K562 (cell line): ENCODE results near the gene MAP3K7. TPM values are rescaled to one million over a fixed set of nuclear protein-coding genes. Genes with fewer than 3 reads are reported as not detected.

Source experiments
- BACH1 ChIP-seq: fragments of 200-800 bp; sonication (Bioruptor generic); IDR thresholded peaks from 2 replicates; pipeline ENCODE4 v1.6.1; 2016; ENCODE audit warnings: missing genetic modification characterization, missing compliant biosample characterization
- BRD4 ChIP-seq: fragments of 200-600 bp; sonication (generic); IDR thresholded peaks from 2 replicates; pipeline ENCODE4 v1.6.1; 2017; ENCODE audit warnings: inconsistent platforms
- CAMTA2 ChIP-seq: fragments of 250-450 bp; sonication (Bioruptor Pico); conservative IDR thresholded peaks from 2 replicates; pipeline ENCODE4 v1.5.1; 2022
- CBFB ChIP-seq: sonication (generic); formaldehyde crosslinking; IDR thresholded peaks from 2 replicates; pipeline ENCODE4 v1.4.0; 2020; ENCODE audit warnings: mild to moderate bottlenecking, missing genetic modification reagents
- CEBPB ChIP-seq: fragments of 450-650 bp; IDR thresholded peaks from 2 replicates; pipeline ENCODE4 v1.6.1; 2016; ENCODE audit warnings: missing genetic modification characterization, missing compliant biosample characterization
- CHD1 ChIP-seq: fragments of 200-600 bp; sonication (generic); IDR thresholded peaks from one replicate; pipeline ENCODE4 v1.6.1; 2012; ENCODE audit warnings: mild to moderate bottlenecking, moderate library complexity, low read length, inconsistent platforms
- DACH1 ChIP-seq: fragments of 450-650 bp; IDR thresholded peaks from 2 replicates; pipeline ENCODE4 v1.6.1; 2018; ENCODE audit not compliant: partially characterized antibody
- EHMT2 ChIP-seq: fragments of 450-650 bp; IDR thresholded peaks from 2 replicates; pipeline ENCODE4 v1.6.1; 2018; ENCODE audit warnings: antibody characterized with exemption
- HDAC2 ChIP-seq: fragments of 450-650 bp; IDR thresholded peaks from 2 replicates; pipeline ENCODE4 v1.6.1; 2016; ENCODE audit warnings: mild to moderate bottlenecking
- KDM4B ChIP-seq, 2 experiments: fragments of 450-650 bp in 1 of 2; sonication (generic) in 1 of 2; IDR thresholded peaks; 2 replicates each; pipeline ENCODE4 v1.6.1; 2016 to 2017; ENCODE audit warnings: borderline replicate concordance in 2 of 2, antibody characterized with exemption in 1 of 2, low read depth in 1 of 2, mild to moderate bottlenecking in 1 of 2
- MED1 ChIP-seq: sonication (generic); formaldehyde crosslinking; IDR thresholded peaks from 2 replicates; pipeline ENCODE4 v1.8.1; 2023; ENCODE audit warnings: missing genetic modification reagents, borderline replicate concordance
- MTF1 ChIP-seq: fragments of 250-450 bp; sonication (Bioruptor Pico); IDR thresholded peaks from 2 replicates; pipeline ENCODE4 v1.9.0; 2021; ENCODE audit warnings: moderate library complexity, mild to moderate bottlenecking, inconsistent platforms, borderline replicate concordance
- NFIC ChIP-seq: fragments of 450-650 bp; IDR thresholded peaks from 2 replicates; pipeline ENCODE4 v1.6.1; 2017; ENCODE audit warnings: mild to moderate bottlenecking, inconsistent platforms
- PHF8 ChIP-seq: fragments of 200-600 bp; sonication (generic); IDR thresholded peaks from 2 replicates; pipeline ENCODE4 v1.6.1; 2012; ENCODE audit warnings: mixed run types, mild to moderate bottlenecking, inconsistent platforms, low read length, moderate library complexity, borderline replicate concordance
- PHTF2 ChIP-seq: fragments of 250-450 bp; sonication (Bioruptor Pico); IDR thresholded peaks from 2 replicates; pipeline ENCODE4 v1.5.0; 2021; ENCODE audit warnings: mild to moderate bottlenecking
- SIN3B ChIP-seq: fragments of 450-650 bp; IDR thresholded peaks from 2 replicates; pipeline ENCODE4 v1.6.1; 2017; ENCODE audit warnings: low read depth, mild to moderate bottlenecking, moderate library complexity
- SIRT6 ChIP-seq: IDR thresholded peaks from one replicate; pipeline ENCODE4 v1.6.1; 2012; ENCODE audit warnings: low read depth, mild to moderate bottlenecking, control low read depth, inconsistent platforms, low read length, moderate library complexity
- TAF7 ChIP-seq: fragments of 450-650 bp; IDR thresholded peaks from 2 replicates; pipeline ENCODE4 v1.6.1; 2016; ENCODE audit warnings: missing genetic modification characterization, missing compliant biosample characterization
- THRAP3 ChIP-seq: fragments of 450-650 bp; IDR thresholded peaks from 2 replicates; pipeline ENCODE4 v1.6.1; 2016; ENCODE audit warnings: mild to moderate bottlenecking, inconsistent platforms, borderline replicate concordance
- ZNF140 ChIP-seq: fragments of 250-450 bp; sonication (Bioruptor Pico); IDR thresholded peaks from 2 replicates; pipeline ENCODE4 v1.8.0; 2021; ENCODE audit warnings: moderate library complexity, mild to moderate bottlenecking, inconsistent platforms
- ZNF175 ChIP-seq: fragments of 200-800 bp; sonication (Bioruptor generic); IDR thresholded peaks from 2 replicates; pipeline ENCODE4 v1.6.1; 2016; ENCODE audit warnings: low read depth, mild to moderate bottlenecking, missing genetic modification characterization, missing compliant biosample characterization
- ZNF354B ChIP-seq: fragments of 250-450 bp; sonication (Bioruptor Pico); IDR thresholded peaks from 2 replicates; pipeline ENCODE4 v1.4.0; 2020
- ZNF586 ChIP-seq: fragments of 450-650 bp; formaldehyde crosslinking; conservative IDR thresholded peaks from 2 replicates; pipeline ENCODE4 v1.4.0; 2020; ENCODE audit warnings: mild to moderate bottlenecking, moderate library complexity
- ZSCAN29 ChIP-seq: fragments of 450-650 bp; IDR thresholded peaks from 2 replicates; pipeline ENCODE4 v1.6.1; 2017
- polyA plus RNA-seq, 8 experiments: library from polyadenylated mRNA; depleted of rRNA in 4 of 8; stranded (reverse) in 5 of 8; unstranded in 3 of 8; fragments of >200 nt; fragmentation: Nextera tagmentation in 2 of 8; fragmentation: Illumina TruSeq in 1 of 8; extraction: Ambion mirVana in 2 of 8; extraction: Trizol in 1 of 8; gene quantifications; 2 replicates each; pipeline versions ENCODE4 v1.2.1 to v1.2.3, GENCODE V29; 2011 to 2014; ENCODE audit warnings: inconsistent platforms in 1 of 8, missing spikeins in 1 of 8
- total RNA-seq, 7 experiments: library from RNA; depleted of rRNA in 6 of 7; stranded (reverse); fragments of >200 nt in 6 of 7; fragmentation: Illumina TruSeq in 2 of 7; extraction: Trizol in 2 of 7; gene quantifications; 2 replicates each; pipeline versions ENCODE4 v1.2.1 to v1.2.3, GENCODE V29; 2011 to 2021; ENCODE audit warnings: low replicate concordance in 1 of 7
- TF ChIP-seq, protein P1 (sequence below), 2 experiments: fragments of 450-650 bp in 1 of 2; sonication (generic) in 1 of 2; formaldehyde crosslinking; conservative IDR thresholded peaks; 2 replicates each; pipeline versions ENCODE4 v1.4.0 to v1.8.1; 2020 to 2022; ENCODE audit warnings: mild to moderate bottlenecking in 1 of 2, missing genetic modification reagents in 1 of 2
- TF ChIP-seq, protein P2 (sequence below): fragments of 250-450 bp; sonication (Bioruptor Pico); IDR thresholded peaks from 2 replicates; pipeline ENCODE4 v1.5.0; 2021
- TF ChIP-seq, protein P3 (sequence below): fragments of 250-450 bp; sonication (Bioruptor Pico); IDR thresholded peaks from 2 replicates; pipeline ENCODE4 v1.4.0; 2020; ENCODE audit warnings: borderline replicate concordance
- TF ChIP-seq, protein P4 (sequence below): fragments of 200-800 bp; sonication (Bioruptor generic); IDR thresholded peaks from 2 replicates; pipeline ENCODE4 v1.6.1; 2017; ENCODE audit warnings: missing genetic modification characterization, missing compliant biosample characterization

MAP3K7 gene
- total and polyA plus RNA-seq, 9 of the 15 experiments (the other 6 are each of a cell fraction or from before 2014, with no cell fraction given) = 13.4 to 60.9 (median 34.8) TPM

DNA sequence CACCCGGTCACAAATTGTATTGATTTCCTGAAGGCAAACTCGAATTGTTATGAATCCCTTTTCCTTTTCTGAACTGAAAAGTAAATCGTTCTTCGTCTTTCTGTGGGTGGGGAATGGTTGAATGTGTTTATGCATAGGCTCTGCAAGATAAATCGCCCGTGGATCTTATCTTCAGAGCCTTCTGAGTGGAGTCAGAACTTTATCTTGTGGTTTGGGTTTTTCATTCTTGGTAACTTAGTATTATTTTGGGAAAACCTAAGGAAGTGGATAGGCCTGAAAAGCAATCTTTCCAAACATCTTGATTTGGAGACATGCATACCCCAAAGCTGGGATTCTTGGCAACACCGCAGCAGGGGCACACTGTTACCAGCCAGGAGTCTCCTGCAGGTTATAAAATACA lies 122.4 kb downstream of the MAP3K7 start (continued):
- TF ChIP-seq, protein P1, sequence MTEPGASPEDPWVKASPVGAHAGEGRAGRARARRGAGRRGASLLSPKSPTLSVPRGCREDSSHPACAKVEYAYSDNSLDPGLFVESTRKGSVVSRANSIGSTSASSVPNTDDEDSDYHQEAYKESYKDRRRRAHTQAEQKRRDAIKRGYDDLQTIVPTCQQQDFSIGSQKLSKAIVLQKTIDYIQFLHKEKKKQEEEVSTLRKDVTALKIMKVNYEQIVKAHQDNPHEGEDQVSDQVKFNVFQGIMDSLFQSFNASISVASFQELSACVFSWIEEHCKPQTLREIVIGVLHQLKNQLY (CRISPR knock-in tag; conservative IDR thresholded peaks at IDR 0.05) = no peak
- TF ChIP-seq ZNF354B (CRISPR knock-in tag) (no peak), EHMT2 (no peak), ZSCAN29 (no peak), CBFB (no peak), ZNF175 (CRISPR knock-in tag) (no peak), KDM4B (IDR thresholded peaks at IDR 0.05; ENCODE audit: borderline replicate concordance in 2 of 2, low read depth in 1 of 2) (no peak), CHD1 (no peak), HDAC2 (0 out of 2 replicates have a peak, but pooled peaks have one; percentile 54), CEBPB (tag) (no peak), MED1 (CRISPR knock-in tag) (no peak), THRAP3 (no peak), BACH1 (tag) (no peak), TAF7 (tag) (no peak), ZNF586 (CRISPR knock-in tag) (no peak), SIN3B (no peak), DACH1 (no peak), CAMTA2 (CRISPR knock-in tag) (no peak), SIRT6 (no peak), MTF1 (CRISPR knock-in tag) (no peak), ZNF140 (CRISPR knock-in tag) (no peak), NFIC (0 out of 2 replicates have a peak, but pooled peaks have one; percentile 21), BRD4 (no peak), PHF8 (no peak), PHTF2 (CRISPR knock-in tag) (no peak)
- TF ChIP-seq, protein P2, sequence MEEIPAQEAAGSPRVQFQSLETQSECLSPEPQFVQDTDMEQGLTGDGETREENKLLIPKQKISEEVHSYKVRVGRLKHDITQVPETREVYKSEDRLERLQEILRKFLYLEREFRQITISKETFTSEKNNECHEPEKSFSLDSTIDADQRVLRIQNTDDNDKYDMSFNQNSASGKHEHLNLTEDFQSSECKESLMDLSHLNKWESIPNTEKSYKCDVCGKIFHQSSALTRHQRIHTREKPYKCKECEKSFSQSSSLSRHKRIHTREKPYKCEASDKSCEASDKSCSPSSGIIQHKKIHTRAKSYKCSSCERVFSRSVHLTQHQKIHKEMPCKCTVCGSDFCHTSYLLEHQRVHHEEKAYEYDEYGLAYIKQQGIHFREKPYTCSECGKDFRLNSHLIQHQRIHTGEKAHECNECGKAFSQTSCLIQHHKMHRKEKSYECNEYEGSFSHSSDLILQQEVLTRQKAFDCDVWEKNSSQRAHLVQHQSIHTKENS (CRISPR knock-in tag) = no peak
- TF ChIP-seq, protein P3, sequence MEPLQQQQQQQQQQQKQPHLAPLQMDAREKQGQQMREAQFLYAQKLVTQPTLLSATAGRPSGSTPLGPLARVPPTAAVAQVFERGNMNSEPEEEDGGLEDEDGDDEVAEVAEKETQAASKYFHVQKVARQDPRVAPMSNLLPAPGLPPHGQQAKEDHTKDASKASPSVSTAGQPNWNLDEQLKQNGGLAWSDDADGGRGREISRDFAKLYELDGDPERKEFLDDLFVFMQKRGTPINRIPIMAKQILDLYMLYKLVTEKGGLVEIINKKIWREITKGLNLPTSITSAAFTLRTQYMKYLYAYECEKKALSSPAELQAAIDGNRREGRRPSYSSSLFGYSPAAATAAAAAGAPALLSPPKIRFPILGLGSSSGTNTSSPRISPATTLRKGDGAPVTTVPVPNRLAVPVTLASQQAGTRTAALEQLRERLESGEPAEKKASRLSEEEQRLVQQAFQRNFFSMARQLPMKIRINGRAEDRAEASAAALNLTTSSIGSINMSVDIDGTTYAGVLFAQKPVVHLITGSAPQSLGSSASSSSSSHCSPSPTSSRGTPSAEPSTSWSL = no peak
- TF ChIP-seq, protein P4, sequence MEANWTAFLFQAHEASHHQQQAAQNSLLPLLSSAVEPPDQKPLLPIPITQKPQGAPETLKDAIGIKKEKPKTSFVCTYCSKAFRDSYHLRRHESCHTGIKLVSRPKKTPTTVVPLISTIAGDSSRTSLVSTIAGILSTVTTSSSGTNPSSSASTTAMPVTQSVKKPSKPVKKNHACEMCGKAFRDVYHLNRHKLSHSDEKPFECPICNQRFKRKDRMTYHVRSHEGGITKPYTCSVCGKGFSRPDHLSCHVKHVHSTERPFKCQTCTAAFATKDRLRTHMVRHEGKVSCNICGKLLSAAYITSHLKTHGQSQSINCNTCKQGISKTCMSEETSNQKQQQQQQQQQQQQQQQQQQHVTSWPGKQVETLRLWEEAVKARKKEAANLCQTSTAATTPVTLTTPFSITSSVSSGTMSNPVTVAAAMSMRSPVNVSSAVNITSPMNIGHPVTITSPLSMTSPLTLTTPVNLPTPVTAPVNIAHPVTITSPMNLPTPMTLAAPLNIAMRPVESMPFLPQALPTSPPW (CRISPR knock-in tag) = no peak
